Glutamatergic neuron (in vitro differentiated cells): Measurements from ENCODE around the gene STK4. TPM values are rescaled to one million over a fixed set of nuclear protein-coding genes. Genes with fewer than 3 reads are reported as not detected.

ENCODE experiments used
- DNase-seq: peaks from one replicate; pipeline ENCODE4 v3.0.0; 2022
- H3K27ac Mint-ChIP-seq: one replicate; pipeline ENCODE4 v1.8.0; 2020; ENCODE audit warnings: mild to moderate bottlenecking, mixed read lengths, inconsistent platforms; ENCODE audit not compliant: unreplicated experiment
- H3K27me3 Mint-ChIP-seq: one replicate; pipeline ENCODE4 v1.8.0; 2020; ENCODE audit warnings: mild to moderate bottlenecking, moderate library complexity, mixed read lengths, inconsistent platforms; ENCODE audit not compliant: unreplicated experiment
- H3K36me3 Mint-ChIP-seq: one replicate; pipeline ENCODE4 v1.8.0; 2020; ENCODE audit warnings: mild to moderate bottlenecking, mixed read lengths, inconsistent platforms; ENCODE audit not compliant: unreplicated experiment
- H3K4me1 Mint-ChIP-seq: one replicate; pipeline ENCODE4 v1.8.0; 2020; ENCODE audit warnings: mild to moderate bottlenecking, low read depth, mixed read lengths, inconsistent platforms; ENCODE audit not compliant: unreplicated experiment
- H3K4me3 Mint-ChIP-seq: one replicate; pipeline ENCODE4 v1.8.0; 2020; ENCODE audit warnings: mild to moderate bottlenecking, mixed read lengths, inconsistent platforms; ENCODE audit not compliant: unreplicated experiment
- H3K9me3 Mint-ChIP-seq: one replicate; pipeline ENCODE4 v1.8.0; 2020; ENCODE audit warnings: mild to moderate bottlenecking, moderate library complexity, mixed read lengths, inconsistent platforms; ENCODE audit not compliant: unreplicated experiment
- CTCF ChIP-seq: fragments of 200-600 bp; sonication (generic); IDR thresholded peaks from one replicate; pipeline ENCODE4 v1.5.0; 2021; ENCODE audit not compliant: partially characterized antibody, unreplicated experiment
- total RNA-seq: library from RNA; stranded (reverse); fragmentation: NEBNext Ultra II Directional; extraction: Animal tissue kit (Norgen Biotek cat#: 25700); gene quantifications from one replicate; pipeline ENCODE4 v1.2.1, GENCODE V29; 2021; ENCODE audit not compliant: unreplicated experiment

The STK4 gene
- total RNA-seq, 1 donor from 2014 or later, result 32.6 TPM

DNA sequence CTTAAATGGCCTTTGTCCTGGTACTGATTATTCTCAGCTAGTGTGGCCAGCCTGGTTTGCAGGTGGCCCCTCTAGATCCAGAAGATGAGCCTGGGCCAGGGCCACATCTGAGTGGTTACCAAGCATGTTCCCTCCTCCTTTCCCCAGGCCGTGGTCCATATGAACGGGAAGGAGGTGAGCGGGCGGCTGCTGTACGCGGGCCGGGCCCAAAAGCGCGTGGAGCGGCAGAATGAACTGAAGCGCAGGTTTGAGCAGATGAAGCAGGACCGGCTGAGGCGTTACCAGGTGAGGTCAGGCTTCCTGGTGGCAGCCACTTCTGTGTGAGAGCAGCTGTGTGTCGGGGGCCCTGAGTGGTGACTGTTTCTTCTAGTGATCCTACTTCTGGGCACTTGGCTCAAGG is 44.9 kb upstream of the STK4 start:
- Mint-ChIP-seq H3K36me3 (no peaks in the 10 kb centered on the region), H3K27me3 (no peaks in the 10 kb centered on the region), H3K9me3 (no peaks in the 10 kb centered on the region), H3K27ac (no peak overlapping the region), H3K4me3 (no peak overlapping the region), H3K4me1 (no peaks in the 10 kb centered on the region)
- no peak for TF ChIP-seq CTCF
- no peak for DNase-seq

DNA sequence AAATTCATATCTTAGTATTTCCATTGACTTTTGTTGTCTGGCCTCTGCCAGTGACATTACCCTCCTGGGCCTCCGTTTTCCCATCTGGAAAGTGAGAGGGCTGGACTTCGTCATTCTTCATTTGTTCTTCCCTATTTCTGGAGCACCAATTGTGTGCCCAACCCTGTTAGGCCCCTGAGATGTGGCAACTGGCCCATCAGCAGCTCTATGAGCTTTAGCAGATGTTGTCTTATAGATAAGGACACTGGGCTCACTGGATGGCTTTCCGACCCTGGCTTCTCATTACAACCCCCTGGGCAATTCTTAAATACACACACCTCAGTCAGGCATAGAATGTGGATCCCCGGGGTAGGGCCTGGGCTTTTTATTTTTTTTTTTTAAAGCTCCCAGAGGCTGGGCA is 41.8 kb upstream of the STK4 start:
- Mint-ChIP-seq H3K36me3 (no peaks in the 10 kb centered on the region), H3K27me3 (peaks cover 1% of the 10 kb centered on the region), H3K27ac (no peak overlapping the region), H3K4me1 (no peaks in the 10 kb centered on the region), H3K4me3 (no peak overlapping the region), H3K9me3 (no peaks in the 10 kb centered on the region)
- DNase-seq, result no peak
- TF ChIP-seq CTCF, result no peak

DNA sequence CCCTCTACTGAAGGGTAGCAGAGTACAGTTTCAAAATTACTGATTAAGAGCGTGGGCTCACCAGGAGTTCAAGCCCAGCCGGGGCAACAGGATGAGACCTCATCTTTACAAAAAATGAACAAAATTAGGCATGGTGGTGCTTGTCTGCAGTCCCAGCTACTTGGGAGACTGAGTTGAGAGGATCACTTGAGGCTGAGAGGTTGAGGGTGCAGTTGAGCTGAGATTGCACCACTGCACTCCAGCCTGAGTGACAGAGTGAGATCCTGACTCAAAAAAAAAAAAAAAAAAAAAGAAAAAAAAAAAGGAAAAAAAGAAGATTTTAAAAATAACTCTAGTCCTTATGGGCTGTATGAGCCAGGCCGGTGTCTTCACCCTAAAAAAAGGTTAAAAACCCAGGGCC is 37.7 kb upstream of the STK4 start:
- Mint-ChIP-seq H3K4me1 (no peaks in the 10 kb centered on the region), H3K36me3 (no peaks in the 10 kb centered on the region)

GRCh38 chr20:44930517-44931168 is 35.7 kb upstream of the STK4 start:
- H3K4me1 Mint-ChIP-seq, result no peaks in the 10 kb centered on the region
- no peak for DNase-seq
- no peaks in the 10 kb centered on the region for H3K9me3 Mint-ChIP-seq
- H3K27me3 Mint-ChIP-seq, result peaks cover 1% of the 10 kb centered on the region
- TF ChIP-seq CTCF, result no peak
- H3K27ac Mint-ChIP-seq, result no peak overlapping the region
- no peaks in the 10 kb centered on the region for H3K36me3 Mint-ChIP-seq
- no peak overlapping the region for H3K4me3 Mint-ChIP-seq

More for the DNA sequence above, 37.7 kb upstream of the STK4 start:
- DNase-seq, result no peak
- Mint-ChIP-seq H3K9me3 (no peaks in the 10 kb centered on the region), H3K4me3 (no peak overlapping the region), H3K27me3 (peaks cover 1% of the 10 kb centered on the region), H3K27ac (no peak overlapping the region)
- no peak for TF ChIP-seq CTCF

- Mint-ChIP-seq H3K9me3 (no peaks in the 10 kb centered on the region), H3K4me3 (no peak overlapping the region), H3K27ac (no peak overlapping the region), H3K4me1 (no peaks in the 10 kb centered on the region), H3K36me3 (no peaks in the 10 kb centered on the region), H3K27me3 (peaks cover 1% of the 10 kb centered on the region)
- DNase-seq, result no peak
- TF ChIP-seq CTCF, result no peak
Observed at GRCh38 chr20:44931911-44932310, 34.4 kb upstream of the STK4 start.
